ENCODE measurements around the gene TFIP11.

The TFIP11 gene

DNA sequence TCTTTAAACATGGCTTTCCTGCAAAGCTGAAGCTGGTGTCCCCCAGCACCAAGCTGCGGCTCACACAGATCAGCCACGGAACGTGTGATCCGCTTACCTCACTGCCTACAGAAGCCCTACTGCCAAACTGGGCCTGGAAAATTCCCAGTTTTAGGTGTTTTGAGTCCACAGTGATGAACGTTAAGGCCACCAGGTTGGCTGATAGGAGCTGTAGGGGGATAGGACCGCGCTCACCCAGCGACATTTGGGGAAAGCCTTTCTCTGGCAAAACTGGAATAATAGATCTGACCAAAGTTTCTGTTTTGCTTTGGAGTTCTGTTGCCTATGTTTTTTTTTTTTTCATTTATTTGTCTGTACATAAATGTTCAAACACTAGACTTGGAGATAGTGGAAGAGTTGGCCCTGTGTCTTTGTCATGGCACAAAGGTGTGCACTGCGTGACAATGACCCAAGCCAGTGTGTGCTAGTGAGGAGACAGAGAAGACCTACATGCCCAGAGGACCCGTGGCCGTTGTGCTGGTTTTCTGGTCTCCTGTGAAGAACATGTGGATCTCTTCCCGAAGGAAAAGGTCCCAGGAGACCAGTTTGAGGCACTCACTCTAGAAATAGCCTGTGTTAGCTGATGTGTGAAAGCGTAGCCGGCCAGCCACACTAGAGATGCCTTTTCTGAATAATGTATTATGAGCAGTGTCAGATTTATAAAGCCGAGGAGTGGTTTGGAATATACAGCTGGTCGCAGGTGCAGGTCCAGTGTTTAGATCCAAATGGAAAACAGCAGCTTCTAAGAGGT is 68.2 kb downstream of the TFIP11 start:
- TF ChIP-seq, protein P1, sequence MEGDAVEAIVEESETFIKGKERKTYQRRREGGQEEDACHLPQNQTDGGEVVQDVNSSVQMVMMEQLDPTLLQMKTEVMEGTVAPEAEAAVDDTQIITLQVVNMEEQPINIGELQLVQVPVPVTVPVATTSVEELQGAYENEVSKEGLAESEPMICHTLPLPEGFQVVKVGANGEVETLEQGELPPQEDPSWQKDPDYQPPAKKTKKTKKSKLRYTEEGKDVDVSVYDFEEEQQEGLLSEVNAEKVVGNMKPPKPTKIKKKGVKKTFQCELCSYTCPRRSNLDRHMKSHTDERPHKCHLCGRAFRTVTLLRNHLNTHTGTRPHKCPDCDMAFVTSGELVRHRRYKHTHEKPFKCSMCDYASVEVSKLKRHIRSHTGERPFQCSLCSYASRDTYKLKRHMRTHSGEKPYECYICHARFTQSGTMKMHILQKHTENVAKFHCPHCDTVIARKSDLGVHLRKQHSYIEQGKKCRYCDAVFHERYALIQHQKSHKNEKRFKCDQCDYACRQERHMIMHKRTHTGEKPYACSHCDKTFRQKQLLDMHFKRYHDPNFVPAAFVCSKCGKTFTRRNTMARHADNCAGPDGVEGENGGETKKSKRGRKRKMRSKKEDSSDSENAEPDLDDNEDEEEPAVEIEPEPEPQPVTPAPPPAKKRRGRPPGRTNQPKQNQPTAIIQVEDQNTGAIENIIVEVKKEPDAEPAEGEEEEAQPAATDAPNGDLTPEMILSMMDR (IDR thresholded peaks at IDR 0.05; ENCODE audit: low read depth, low read length) = no peak
- no peak for DNase-seq (ENCODE audit: extremely low read depth, low read depth)

DNA sequence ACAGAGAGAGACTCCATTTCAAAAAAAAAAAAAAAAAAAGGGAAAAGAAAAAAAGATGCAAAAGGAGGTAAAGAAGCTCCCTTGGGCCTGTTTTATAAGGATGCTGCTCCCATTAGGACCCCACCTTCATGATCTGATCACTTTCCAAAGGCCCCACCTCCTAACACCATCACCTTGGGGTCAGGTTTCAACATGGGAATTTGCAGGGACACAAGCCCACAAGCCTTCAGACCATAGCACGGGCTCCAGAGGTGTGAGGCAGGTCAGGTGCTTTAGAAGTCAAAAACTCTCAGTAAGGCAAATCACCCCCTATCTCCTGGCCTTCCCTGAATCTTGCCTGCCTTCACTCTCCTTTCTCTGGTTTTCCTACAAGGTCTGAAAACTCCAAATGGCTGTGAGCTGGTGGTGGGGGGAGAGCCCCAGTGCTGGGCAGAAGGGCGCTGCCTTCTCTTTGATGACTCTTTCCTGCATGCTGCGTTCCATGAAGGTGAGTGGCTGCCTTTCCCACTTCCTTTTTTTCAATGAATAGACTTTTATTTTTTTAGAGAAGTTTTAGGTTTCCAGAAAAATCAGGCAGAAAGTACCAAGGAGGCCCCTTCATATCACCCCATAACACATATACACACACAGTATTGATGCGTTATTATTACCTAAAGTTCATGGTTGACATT is 70.1 kb downstream of the TFIP11 start:
- DNase-seq (ENCODE audit: extremely low read depth, low read depth) = no peak
- TF ChIP-seq, protein P1 (IDR thresholded peaks at IDR 0.05; ENCODE audit: low read depth, low read length) = no peak

Measured in AG09319 (cell line).